ENCODE results near the gene FXYD7. TPM values are rescaled to one million over a fixed set of nuclear protein-coding genes. Genes with fewer than 3 reads are reported as not detected.

FXYD7 gene
- total and polyA plus RNA-seq, 9 of the 15 experiments (the other 6 are each of a cell fraction or from before 2014, with no cell fraction given) = 0.10 to 0.80 (median 0.31) TPM; not detected in 3

- ChIA-PET POLR2A (interaction anchor here (0.6 to 1.0 kb wide), 2 partner anchors 14 to 317 kb away, joined by 3 read pairs; no protein-coding TSS in a partner anchor), CTCF (ENCODE audit: low intra/inter-chr PET ratio) (no interaction called here)
- Histone ChIP-seq H3K79me2 (ENCODE audit: control insufficient read depth, insufficient read depth, low read length) (no peaks in the 10 kb centered on the region), H3K4me2 (ENCODE audit: insufficient read depth, low read length) (no peak overlapping the region), H3K27me3 (ENCODE audit: control insufficient read depth in 2 of 2, insufficient read depth in 2 of 2, low read length in 2 of 2) (no peaks in the 10 kb centered on the region; a peak in 1 of 5 replicates), H2AFZ (ENCODE audit: low read depth, low read length) (no peak overlapping the region), H3K27ac (ENCODE audit: extremely low read depth, low read depth, low read length) (no peak overlapping the region), H3K4me1 (replicated peaks in 1 of 2; ENCODE audit: control insufficient read depth in 2 of 2, insufficient read depth in 2 of 2, low read length in 2 of 2) (peaks cover 13 to 43% of the 10 kb centered on the region in 2 experiments), H3K4me3 (no peak overlapping the region), H3K9me1 (ENCODE audit: control insufficient read depth, insufficient read depth, low read length) (no peaks in the 10 kb centered on the region), H3K9ac (ENCODE audit: insufficient read depth in 1 of 2, low read depth in 2 of 2, low read length in 2 of 2) (no peak overlapping the region), H4K20me1 (replicated peaks; ENCODE audit: control insufficient read depth, insufficient read depth, low read length) (peaks cover 12% of the 10 kb centered on the region), H3K9me3 (replicated peaks; ENCODE audit: control insufficient read depth, insufficient read depth, low read depth, low read length) (no peaks in the 10 kb centered on the region), H3K36me3 (ENCODE audit: control insufficient read depth, insufficient read depth, low read length) (peaks cover 8% of the 10 kb centered on the region; the same call in 2 of the 3 replicates)
- peak; percentile 86 for FAIRE-seq
- DNase-seq (ENCODE audit: extremely low read depth in 1 of 4, low spot score in 3 of 4) = peak; percentile 87 to 95 (median 88)
- 6% methylated on average over 11 of the region's 15 CpGs for WGBS (ENCODE audit: insufficient coverage, low coverage, missing lambda C conversion rate)
- intact Hi-C loops (cut with micrococcal nuclease) = loop anchor here (5.0 kb wide), 1 partner anchor 122 kb away; the partner anchor contains the start of gene USF2
- no TSS peak for BruUV-seq (replicated peaks)
- peak; percentile 31 for ATAC-seq
- in situ Hi-C loops (cut with MboI) = no loop called here
- TF ChIP-seq POLR2G (IDR thresholded peaks at IDR 0.05; ENCODE audit: low read depth, low read length) (peak; percentile 28; the same call in 1 of the 2 replicates), RREB1 (CRISPR knock-in tag; IDR thresholded peaks at IDR 0.05) (peak; percentile 97), ZNF282 (CRISPR knock-in tag; IDR thresholded peaks at IDR 0.05) (no peak), CBX1 (IDR thresholded peaks at IDR 0.05; ENCODE audit: low read depth) (no peak), ZNF121 (CRISPR knock-in tag; conservative IDR thresholded peaks at IDR 0.05) (no peak), ZNF561 (CRISPR knock-in tag; conservative IDR thresholded peaks at IDR 0.05) (no peak), ZNF280B (CRISPR knock-in tag; IDR thresholded peaks at IDR 0.05) (no peak), CHAMP1 (IDR thresholded peaks at IDR 0.05) (no peak), FOXK1 (CRISPR knock-in tag; IDR thresholded peaks at IDR 0.05; ENCODE audit: borderline replicate concordance) (no peak), NR2F6 (CRISPR knock-in tag; IDR thresholded peaks at IDR 0.05) (no peak)
Measured at GRCh38 chr19:35144600-35145436, 1.8 kb downstream of the FXYD7 start.
